BE2C (cell line): ENCODE measurements around the gene PLD5.
A peak's percentile ranks its signal among the peaks of the same experiment; 100 is the strongest.
"Not testable (repeated sequence)": the region's sequence is repeated elsewhere in the genome, so short reads cannot be mapped to it uniquely, and the experiment has no call there.

Source experiments
- DNase-seq: peaks from one replicate; pipeline ENCODE4 v3.0.0-alpha.2; 2020
- H3K27me3 ChIP-seq: fragments of 250-450 bp; sonication (Bioruptor Pico); 2 replicates; pipeline ENCODE4 v1.5.1; 2020; ENCODE audit warnings: mild to moderate bottlenecking
- H3K36me3 ChIP-seq: fragments of 250-450 bp; sonication (Bioruptor Pico); 2 replicates; pipeline ENCODE4 v1.5.1; 2020; ENCODE audit warnings: mild to moderate bottlenecking
- H3K4me1 ChIP-seq: fragments of 250-450 bp; sonication (Bioruptor Pico); 2 replicates; pipeline ENCODE4 v1.5.1; 2020
- H3K4me3 ChIP-seq: 2 replicates; pipeline ENCODE4 v1.5.1; 2011; ENCODE audit warnings: low read depth, low read length
- H3K9me3 ChIP-seq: fragments of 250-450 bp; sonication (Bioruptor Pico); 2 replicates; pipeline ENCODE4 v1.5.1; 2020
- TF ChIP-seq, protein P1 (sequence below): IDR thresholded peaks from 2 replicates; pipeline ENCODE4 v1.5.1; 2012; ENCODE audit warnings: mild to moderate bottlenecking, low read depth, low read length

PLD5 gene

GRCh38 chr1:242081446-242081845 lies 443.1 kb downstream of the PLD5 start:
- no peaks in the 10 kb centered on the region for H3K9me3 ChIP-seq
- no peaks in the 10 kb centered on the region for H3K27me3 ChIP-seq
- no peaks in the 10 kb centered on the region for H3K4me1 ChIP-seq
- H3K36me3 ChIP-seq = no peaks in the 10 kb centered on the region
- DNase-seq = no peak
- H3K4me3 ChIP-seq = no peak overlapping the region
- TF ChIP-seq, protein P1, sequence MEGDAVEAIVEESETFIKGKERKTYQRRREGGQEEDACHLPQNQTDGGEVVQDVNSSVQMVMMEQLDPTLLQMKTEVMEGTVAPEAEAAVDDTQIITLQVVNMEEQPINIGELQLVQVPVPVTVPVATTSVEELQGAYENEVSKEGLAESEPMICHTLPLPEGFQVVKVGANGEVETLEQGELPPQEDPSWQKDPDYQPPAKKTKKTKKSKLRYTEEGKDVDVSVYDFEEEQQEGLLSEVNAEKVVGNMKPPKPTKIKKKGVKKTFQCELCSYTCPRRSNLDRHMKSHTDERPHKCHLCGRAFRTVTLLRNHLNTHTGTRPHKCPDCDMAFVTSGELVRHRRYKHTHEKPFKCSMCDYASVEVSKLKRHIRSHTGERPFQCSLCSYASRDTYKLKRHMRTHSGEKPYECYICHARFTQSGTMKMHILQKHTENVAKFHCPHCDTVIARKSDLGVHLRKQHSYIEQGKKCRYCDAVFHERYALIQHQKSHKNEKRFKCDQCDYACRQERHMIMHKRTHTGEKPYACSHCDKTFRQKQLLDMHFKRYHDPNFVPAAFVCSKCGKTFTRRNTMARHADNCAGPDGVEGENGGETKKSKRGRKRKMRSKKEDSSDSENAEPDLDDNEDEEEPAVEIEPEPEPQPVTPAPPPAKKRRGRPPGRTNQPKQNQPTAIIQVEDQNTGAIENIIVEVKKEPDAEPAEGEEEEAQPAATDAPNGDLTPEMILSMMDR = no peak

DNA sequence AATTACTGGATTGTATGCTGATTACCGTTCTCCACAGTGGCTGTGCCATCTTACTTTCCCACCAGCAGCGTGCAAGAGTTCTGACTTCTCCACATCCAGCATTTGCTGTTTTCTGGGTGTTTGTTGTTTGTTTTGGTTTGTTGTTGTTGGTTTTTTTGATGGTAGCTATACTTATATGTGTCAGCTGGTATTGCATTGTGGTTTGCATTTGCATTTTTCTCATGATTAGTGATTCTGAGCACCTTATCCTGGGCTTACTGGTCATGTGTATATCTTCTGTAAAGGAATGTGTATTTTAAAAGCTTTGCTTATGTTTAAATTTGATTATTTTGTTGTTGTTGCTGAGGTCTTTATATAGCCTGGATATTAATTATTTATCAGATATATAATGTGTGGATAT lies 458.7 kb downstream of the PLD5 start:
- no peaks in the 10 kb centered on the region for H3K36me3 ChIP-seq
- H3K4me3 ChIP-seq = no peak overlapping the region
- H3K4me1 ChIP-seq = no peaks in the 10 kb centered on the region
- TF ChIP-seq, protein P1 = no peak
- no peaks in the 10 kb centered on the region for H3K27me3 ChIP-seq
- no peak for DNase-seq
- no peaks in the 10 kb centered on the region for H3K9me3 ChIP-seq

GRCh38 chr1:242062271-242062670 lies 462.2 kb downstream of the PLD5 start:
- TF ChIP-seq, protein P1 = no peak
- no peaks in the 10 kb centered on the region for H3K27me3 ChIP-seq
- H3K4me1 ChIP-seq = no peaks in the 10 kb centered on the region
- no peaks in the 10 kb centered on the region for H3K9me3 ChIP-seq
- no peaks in the 10 kb centered on the region for H3K36me3 ChIP-seq
- H3K4me3 ChIP-seq = no peak overlapping the region
- no peak for DNase-seq

- no peak for DNase-seq
These were observed 464.5 kb downstream of the PLD5 start for GRCh38 chr1:242059976-242060375.

GRCh38 chr1:242058582-242058981 lies 465.9 kb downstream of the PLD5 start:
- H3K4me1 ChIP-seq, H3K9me3 ChIP-seq, H3K36me3 ChIP-seq, DNase-seq, H3K27me3 ChIP-seq, H3K4me3 ChIP-seq: not testable (repeated sequence)

More at GRCh38 chr1:242059976-242060375, 464.5 kb downstream of the PLD5 start:
- Histone ChIP-seq H3K27me3 (no peaks in the 10 kb centered on the region), H3K9me3 (no peaks in the 10 kb centered on the region), H3K36me3 (no peaks in the 10 kb centered on the region), H3K4me1 (no peaks in the 10 kb centered on the region), H3K4me3 (no peak overlapping the region)
- TF ChIP-seq, protein P1 = no peak

DNA sequence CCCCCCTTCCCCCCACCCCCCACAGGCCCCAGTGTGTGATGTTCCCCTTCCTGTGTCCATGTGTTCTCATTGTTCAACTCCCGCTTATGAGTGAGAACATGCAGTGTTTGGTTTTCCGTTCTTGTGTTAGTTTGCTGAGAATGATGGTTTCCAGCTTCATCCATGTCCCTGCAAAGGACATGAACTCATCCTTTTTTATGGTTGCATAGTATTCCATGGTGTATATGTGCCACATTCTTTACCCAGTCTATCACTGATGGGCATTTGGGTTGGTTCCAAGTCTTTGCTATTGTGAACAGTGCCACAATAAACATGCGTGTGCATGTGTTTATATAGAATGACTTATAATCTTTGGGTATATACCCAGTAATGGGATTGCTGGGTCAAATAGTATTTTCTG lies 466.3 kb downstream of the PLD5 start:
- H3K27me3 ChIP-seq, DNase-seq, H3K9me3 ChIP-seq, H3K4me1 ChIP-seq, H3K4me3 ChIP-seq, H3K36me3 ChIP-seq: not testable (repeated sequence)

GRCh38 chr1:242057745-242058115 lies 466.8 kb downstream of the PLD5 start:
- Histone ChIP-seq H3K36me3 (no peaks in the 10 kb centered on the region), H3K9me3 (no peaks in the 10 kb centered on the region), H3K27me3 (no peaks in the 10 kb centered on the region), H3K4me3 (no peak overlapping the region), H3K4me1 (no peaks in the 10 kb centered on the region)
- DNase-seq = peak; percentile 36
- TF ChIP-seq, protein P1 = no peak
